ENCODE measurements around the gene S100A4.

DNA sequence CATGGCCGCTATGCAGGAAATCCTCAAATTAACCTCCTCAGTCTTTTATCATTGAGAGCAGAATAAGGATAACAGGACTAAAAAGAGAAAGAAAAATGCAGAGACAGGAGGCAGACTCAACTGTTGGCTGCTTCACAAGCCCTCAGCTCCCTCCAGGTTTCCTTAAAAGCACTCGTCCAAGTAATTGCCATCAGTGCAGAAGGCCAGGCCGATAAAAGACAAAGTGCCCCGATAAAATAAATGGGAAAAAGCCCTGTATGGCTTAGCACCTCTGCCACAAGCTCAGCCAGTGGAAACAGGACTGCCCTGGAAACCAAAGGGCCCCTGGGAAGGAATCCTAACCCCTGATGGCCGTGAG lies 17.9 kb downstream of the S100A4 start:
- no peak for TF ChIP-seq EZH2phosphoT487 (IDR thresholded peaks at IDR 0.05; ENCODE audit: borderline replicate concordance)
- TF ChIP-seq, protein P1, sequence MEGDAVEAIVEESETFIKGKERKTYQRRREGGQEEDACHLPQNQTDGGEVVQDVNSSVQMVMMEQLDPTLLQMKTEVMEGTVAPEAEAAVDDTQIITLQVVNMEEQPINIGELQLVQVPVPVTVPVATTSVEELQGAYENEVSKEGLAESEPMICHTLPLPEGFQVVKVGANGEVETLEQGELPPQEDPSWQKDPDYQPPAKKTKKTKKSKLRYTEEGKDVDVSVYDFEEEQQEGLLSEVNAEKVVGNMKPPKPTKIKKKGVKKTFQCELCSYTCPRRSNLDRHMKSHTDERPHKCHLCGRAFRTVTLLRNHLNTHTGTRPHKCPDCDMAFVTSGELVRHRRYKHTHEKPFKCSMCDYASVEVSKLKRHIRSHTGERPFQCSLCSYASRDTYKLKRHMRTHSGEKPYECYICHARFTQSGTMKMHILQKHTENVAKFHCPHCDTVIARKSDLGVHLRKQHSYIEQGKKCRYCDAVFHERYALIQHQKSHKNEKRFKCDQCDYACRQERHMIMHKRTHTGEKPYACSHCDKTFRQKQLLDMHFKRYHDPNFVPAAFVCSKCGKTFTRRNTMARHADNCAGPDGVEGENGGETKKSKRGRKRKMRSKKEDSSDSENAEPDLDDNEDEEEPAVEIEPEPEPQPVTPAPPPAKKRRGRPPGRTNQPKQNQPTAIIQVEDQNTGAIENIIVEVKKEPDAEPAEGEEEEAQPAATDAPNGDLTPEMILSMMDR (conservative IDR thresholded peaks at IDR 0.05; ENCODE audit: low read length) = no peak

Measured in Loucy (cell line).